ENCODE measurements around the gene WDR70. TPM values are rescaled to one million over a fixed set of nuclear protein-coding genes. Genes with fewer than 3 reads are reported as not detected.
"Not testable (repeated sequence)": the region's sequence is repeated elsewhere in the genome, so short reads cannot be mapped to it uniquely, and the experiment has no call there.

The WDR70 gene
- total RNA-seq, 4 donors from 2014 or later = 25.3 to 122 (median 48.8) TPM

- peaks cover 0 to 9% of the 10 kb centered on the region in 2 donors for H3K9me3 ChIP-seq
- no peaks in the 10 kb centered on the region for H3K36me3 ChIP-seq
- H3K27me3 ChIP-seq = no peaks in the 10 kb centered on the region
- H3K4me3 ChIP-seq = no peak overlapping the region
- H3K27ac ChIP-seq = no peak overlapping the region
- TF ChIP-seq POLR2A (IDR thresholded peaks at IDR 0.05) = no peak
- TF ChIP-seq, protein P1, sequence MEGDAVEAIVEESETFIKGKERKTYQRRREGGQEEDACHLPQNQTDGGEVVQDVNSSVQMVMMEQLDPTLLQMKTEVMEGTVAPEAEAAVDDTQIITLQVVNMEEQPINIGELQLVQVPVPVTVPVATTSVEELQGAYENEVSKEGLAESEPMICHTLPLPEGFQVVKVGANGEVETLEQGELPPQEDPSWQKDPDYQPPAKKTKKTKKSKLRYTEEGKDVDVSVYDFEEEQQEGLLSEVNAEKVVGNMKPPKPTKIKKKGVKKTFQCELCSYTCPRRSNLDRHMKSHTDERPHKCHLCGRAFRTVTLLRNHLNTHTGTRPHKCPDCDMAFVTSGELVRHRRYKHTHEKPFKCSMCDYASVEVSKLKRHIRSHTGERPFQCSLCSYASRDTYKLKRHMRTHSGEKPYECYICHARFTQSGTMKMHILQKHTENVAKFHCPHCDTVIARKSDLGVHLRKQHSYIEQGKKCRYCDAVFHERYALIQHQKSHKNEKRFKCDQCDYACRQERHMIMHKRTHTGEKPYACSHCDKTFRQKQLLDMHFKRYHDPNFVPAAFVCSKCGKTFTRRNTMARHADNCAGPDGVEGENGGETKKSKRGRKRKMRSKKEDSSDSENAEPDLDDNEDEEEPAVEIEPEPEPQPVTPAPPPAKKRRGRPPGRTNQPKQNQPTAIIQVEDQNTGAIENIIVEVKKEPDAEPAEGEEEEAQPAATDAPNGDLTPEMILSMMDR (IDR thresholded peaks at IDR 0.05) = no peak
- H3K4me1 ChIP-seq = no peaks in the 10 kb centered on the region
- intact Hi-C loops (cut with DNase I; ENCODE audit: low total_unique reads) = no loop called here
- DNase-seq = no peak
These were observed 398.5 kb downstream of the WDR70 start for GRCh38 chr5:37777432-37778130.

DNA sequence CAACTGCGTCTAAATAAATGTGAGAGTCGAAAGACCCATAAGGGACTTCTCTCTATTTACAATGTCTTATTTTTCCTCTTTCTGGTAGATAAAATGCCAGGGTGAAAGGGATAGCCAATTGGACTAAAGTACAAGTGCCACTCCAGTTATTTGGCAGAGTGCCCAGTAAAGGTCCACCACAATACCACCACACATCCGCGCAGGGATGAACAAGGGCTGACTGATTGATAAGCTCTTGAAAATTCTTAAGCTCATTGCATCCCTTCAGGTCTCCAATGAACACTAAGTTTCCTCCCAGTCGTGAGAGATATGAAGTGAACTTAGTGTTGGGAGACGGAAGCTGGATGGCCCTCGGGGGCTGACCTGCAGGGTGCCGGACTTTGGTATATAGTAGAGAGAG lies 402.3 kb downstream of the WDR70 start:
- H3K27ac ChIP-seq; H3K36me3 ChIP-seq; H3K4me1 ChIP-seq; H3K4me3 ChIP-seq; H3K27me3 ChIP-seq; intact Hi-C loops (cut with DNase I; ENCODE audit: low total_unique reads); DNase-seq; H3K9me3 ChIP-seq: not testable (repeated sequence)

DNA sequence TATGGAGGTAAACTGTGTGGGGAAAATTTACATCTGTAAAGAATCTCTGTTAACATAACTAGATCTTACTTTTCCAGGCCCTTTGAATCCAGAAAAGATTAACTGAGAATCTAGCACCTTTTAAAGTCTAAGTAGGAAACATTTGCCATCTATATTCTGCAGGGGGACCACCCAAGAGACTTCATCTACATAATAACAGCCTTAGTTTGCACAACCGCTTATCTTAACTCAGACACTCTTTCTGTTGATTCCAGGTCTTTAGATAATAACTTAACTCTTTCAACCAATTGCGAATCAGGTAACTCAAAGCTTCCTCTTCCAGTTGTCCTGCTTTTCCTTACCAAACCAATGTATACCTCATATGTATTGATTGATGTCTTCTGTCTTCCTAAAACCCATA lies 407.3 kb downstream of the WDR70 start:
- intact Hi-C loops (cut with DNase I; ENCODE audit: low total_unique reads) = no loop called here
- TF ChIP-seq POLR2A (IDR thresholded peaks at IDR 0.05) = no peak
- TF ChIP-seq, protein P1 (IDR thresholded peaks at IDR 0.05) = no peak
- no peak for DNase-seq
- Histone ChIP-seq H3K9me3 (no peaks in the 10 kb centered on the region), H3K4me3 (no peak overlapping the region), H3K4me1 (no peaks in the 10 kb centered on the region), H3K27ac (no peak overlapping the region), H3K27me3 (no peaks in the 10 kb centered on the region), H3K36me3 (no peaks in the 10 kb centered on the region)

- DNase-seq = no peak
- Histone ChIP-seq H3K4me1 (no peaks in the 10 kb centered on the region), H3K4me3 (no peak overlapping the region), H3K27me3 (no peaks in the 10 kb centered on the region), H3K36me3 (no peaks in the 10 kb centered on the region), H3K9me3 (no peaks in the 10 kb centered on the region), H3K27ac (no peak overlapping the region)
- TF ChIP-seq, protein P1 (IDR thresholded peaks at IDR 0.05) = no peak
- no peak for TF ChIP-seq POLR2A (IDR thresholded peaks at IDR 0.05)
- intact Hi-C loops (cut with DNase I; ENCODE audit: low total_unique reads) = no loop called here
These were observed 407.9 kb downstream of the WDR70 start for GRCh38 chr5:37786862-37787519.

DNA sequence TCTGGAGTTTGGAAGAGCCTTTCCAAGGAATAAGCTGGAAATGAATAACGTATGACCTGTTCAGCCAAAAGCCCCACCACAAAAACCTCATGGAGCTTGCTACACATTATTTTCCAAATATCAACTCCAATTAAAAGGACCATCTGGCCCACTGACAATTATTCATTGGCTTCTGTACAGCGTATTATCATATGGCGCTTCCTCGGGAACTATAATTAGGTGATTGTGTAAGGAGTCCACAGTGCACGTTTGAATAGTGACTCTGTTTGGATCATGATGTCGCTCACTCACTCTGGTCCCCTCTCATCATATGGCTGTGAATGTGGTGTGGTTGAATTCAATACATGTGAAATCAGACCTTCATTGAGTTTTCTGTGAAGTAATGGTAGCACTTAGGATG lies 408.6 kb downstream of the WDR70 start:
- intact Hi-C loops (cut with DNase I; ENCODE audit: low total_unique reads) = no loop called here
- TF ChIP-seq, protein P1 (IDR thresholded peaks at IDR 0.05) = no peak
- no peak for TF ChIP-seq POLR2A (IDR thresholded peaks at IDR 0.05)
- no peaks in the 10 kb centered on the region for H3K9me3 ChIP-seq
- no peak overlapping the region for H3K27ac ChIP-seq
- H3K27me3 ChIP-seq = no peaks in the 10 kb centered on the region
- H3K4me3 ChIP-seq = no peak overlapping the region
- no peaks in the 10 kb centered on the region for H3K4me1 ChIP-seq
- DNase-seq = no peak
- no peaks in the 10 kb centered on the region for H3K36me3 ChIP-seq

Measured in uterus (tissue), 4 donors.